HepG2 (cell line): ENCODE measurements around the gene IRS1. TPM values are rescaled to one million over a fixed set of nuclear protein-coding genes. Genes with fewer than 3 reads are reported as not detected.

Experiments used
- AHDC1 ChIP-seq: sonication (generic); formaldehyde crosslinking; IDR thresholded peaks from 2 replicates; pipeline ENCODE4 v1.5.1; 2020; ENCODE audit warnings: mild to moderate bottlenecking, missing genetic modification reagents, borderline replicate concordance
- AHR ChIP-seq: IDR thresholded peaks from 2 replicates; pipeline ENCODE4 v1.6.1; 2018; ENCODE audit warnings: missing genetic modification reagents, missing compliant biosample characterization
- ASH2L ChIP-seq: fragments of 300-600, 200-600 bp; sonication (generic); IDR thresholded peaks from 2 replicates; pipeline ENCODE4 v1.7.0; 2017; ENCODE audit warnings: low read depth, mild to moderate bottlenecking, moderate library complexity, mixed read lengths, low read length; ENCODE audit not compliant: insufficient read length
- ETV5 ChIP-seq: IDR thresholded peaks from 2 replicates; pipeline ENCODE4 v1.6.1; 2018; ENCODE audit warnings: missing biosample characterization, missing genetic modification reagents, inconsistent platforms, borderline replicate concordance
- HMG20A ChIP-seq: IDR thresholded peaks from 2 replicates; pipeline ENCODE4 v1.6.1; 2016; ENCODE audit warnings: borderline replicate concordance
- MED8 ChIP-seq: sonication (generic); formaldehyde crosslinking; IDR thresholded peaks from 2 replicates; pipeline ENCODE4 v1.8.1; 2023; ENCODE audit warnings: mild to moderate bottlenecking, missing genetic modification reagents; ENCODE audit not compliant: insufficient replicate concordance
- MTF1 ChIP-seq: sonication (generic); formaldehyde crosslinking; IDR thresholded peaks from 2 replicates; pipeline ENCODE4 v1.5.0; 2020; ENCODE audit warnings: missing genetic modification reagents
- MXI1 ChIP-seq: IDR thresholded peaks from 3 replicates; pipeline ENCODE4 v1.6.1; 2012; ENCODE audit warnings: low read depth, low read length, inconsistent platforms, borderline replicate concordance
- MYNN ChIP-seq: sonication (generic); formaldehyde crosslinking; IDR thresholded peaks from 2 replicates; pipeline ENCODE4 v1.4.0; 2020; ENCODE audit warnings: mild to moderate bottlenecking, low read depth, missing genetic modification reagents
- NCOR1 ChIP-seq: fragments of 200-600 bp; sonication (generic); IDR thresholded peaks from 2 replicates; pipeline ENCODE4 v1.7.0; 2017; ENCODE audit warnings: antibody characterized with exemption, low read length, borderline replicate concordance
- PAWR ChIP-seq: sonication (generic); formaldehyde crosslinking; IDR thresholded peaks from 2 replicates; pipeline ENCODE4 v1.4.0; 2020; ENCODE audit warnings: missing genetic modification reagents, mild to moderate bottlenecking, borderline replicate concordance
- PRDM4 ChIP-seq: sonication (generic); formaldehyde crosslinking; IDR thresholded peaks from 2 replicates; pipeline ENCODE4 v1.9.0; 2021; ENCODE audit warnings: missing genetic modification reagents, borderline replicate concordance
- RFX5 ChIP-seq: IDR thresholded peaks from 2 replicates; pipeline ENCODE4 v1.6.1; 2011; ENCODE audit warnings: low read depth, low read length, improper control_type of control experiment
- SRF ChIP-seq: IDR thresholded peaks from 2 replicates; pipeline ENCODE4 v1.6.1; 2011; ENCODE audit warnings: mild to moderate bottlenecking, low read depth, low read length, moderate library complexity
- ZMYM2 ChIP-seq: sonication (generic); formaldehyde crosslinking; IDR thresholded peaks from 2 replicates; pipeline ENCODE4 v1.8.0; 2022; ENCODE audit warnings: mild to moderate bottlenecking, missing genetic modification reagents
- ZNF24 ChIP-seq: fragments of 450-650 bp; IDR thresholded peaks from 2 replicates; pipeline ENCODE4 v1.6.1; 2017; ENCODE audit warnings: antibody characterized with exemption, mild to moderate bottlenecking
- ZNF367 ChIP-seq: sonication (generic); formaldehyde crosslinking; IDR thresholded peaks from 2 replicates; pipeline ENCODE4 v1.4.0; 2020; ENCODE audit warnings: missing genetic modification reagents, borderline replicate concordance
- ZNF468 ChIP-seq: sonication (generic); formaldehyde crosslinking; IDR thresholded peaks from 2 replicates; pipeline ENCODE4 v1.8.0; 2022; ENCODE audit warnings: mild to moderate bottlenecking, moderate library complexity, missing genetic modification reagents
- polyA plus RNA-seq, 8 experiments: library from polyadenylated mRNA; depleted of rRNA in 3 of 8; stranded (reverse) in 7 of 8; unstranded in 1 of 8; fragments of >200 nt; fragmentation: Illumina TruSeq in 4 of 8; extraction: Trizol in 4 of 8; gene quantifications; 2 replicates each; pipeline versions ENCODE4 v1.2.1 to v1.2.3, GENCODE V29; 2011 to 2016; ENCODE audit warnings: low read depth in 4 of 8, missing spikeins in 1 of 8, mixed read lengths in 1 of 8; ENCODE audit not compliant: insufficient read depth in 1 of 8
- total RNA-seq, 5 experiments: library from RNA; depleted of rRNA; stranded (reverse); fragments of >200 nt; fragmentation: Illumina TruSeq; extraction: Trizol; gene quantifications; 2 replicates each; pipeline ENCODE4 v1.2.3, GENCODE V29; 2016; ENCODE audit warnings: low read depth in 1 of 5
- TF ChIP-seq, protein P1 (sequence below): sonication (generic); formaldehyde crosslinking; IDR thresholded peaks from 2 replicates; pipeline ENCODE4 v1.4.0; 2020; ENCODE audit warnings: low read depth, mild to moderate bottlenecking, missing genetic modification reagents
- TF ChIP-seq, protein P2 (sequence below): sonication (generic); formaldehyde crosslinking; IDR thresholded peaks from 2 replicates; pipeline ENCODE4 v1.4.0; 2020; ENCODE audit warnings: mild to moderate bottlenecking, missing genetic modification reagents

Gene IRS1
- total and polyA plus RNA-seq, 2 of the 13 experiments (the other 11 are each of a cell fraction or from before 2014, with no cell fraction given), result 8.7 to 9.0 TPM

GRCh38 chr2:226772389-226773179 is 27.0 kb downstream of the IRS1 start (continued):
- TF ChIP-seq PAWR (CRISPR knock-in tag) (no peak), MYNN (CRISPR knock-in tag) (no peak), AHDC1 (CRISPR knock-in tag) (peak; percentile 44; the same call in 1 of the 2 replicates), AHR (CRISPR knock-in tag) (no peak), ZMYM2 (CRISPR knock-in tag) (no peak), RFX5 (no peak), ZNF468 (CRISPR knock-in tag) (no peak), ZNF367 (no peak), NCOR1 (no peak), MXI1 (no peak), ZNF24 (no peak), PRDM4 (CRISPR knock-in tag) (no peak), ASH2L (no peak), MED8 (CRISPR knock-in tag) (no peak), ETV5 (CRISPR knock-in tag) (peak; percentile 53; the same call in 1 of the 2 replicates), MTF1 (CRISPR knock-in tag) (no peak), SRF (no peak), HMG20A (CRISPR knock-in tag) (0 out of 2 replicates have a peak, but pooled peaks have one; percentile 27)
- TF ChIP-seq, protein P1, sequence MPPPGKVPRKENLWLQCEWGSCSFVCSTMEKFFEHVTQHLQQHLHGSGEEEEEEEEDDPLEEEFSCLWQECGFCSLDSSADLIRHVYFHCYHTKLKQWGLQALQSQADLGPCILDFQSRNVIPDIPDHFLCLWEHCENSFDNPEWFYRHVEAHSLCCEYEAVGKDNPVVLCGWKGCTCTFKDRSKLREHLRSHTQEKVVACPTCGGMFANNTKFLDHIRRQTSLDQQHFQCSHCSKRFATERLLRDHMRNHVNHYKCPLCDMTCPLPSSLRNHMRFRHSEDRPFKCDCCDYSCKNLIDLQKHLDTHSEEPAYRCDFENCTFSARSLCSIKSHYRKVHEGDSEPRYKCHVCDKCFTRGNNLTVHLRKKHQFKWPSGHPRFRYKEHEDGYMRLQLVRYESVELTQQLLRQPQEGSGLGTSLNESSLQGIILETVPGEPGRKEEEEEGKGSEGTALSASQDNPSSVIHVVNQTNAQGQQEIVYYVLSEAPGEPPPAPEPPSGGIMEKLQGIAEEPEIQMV (CRISPR knock-in tag), result no peak
- TF ChIP-seq, protein P2, sequence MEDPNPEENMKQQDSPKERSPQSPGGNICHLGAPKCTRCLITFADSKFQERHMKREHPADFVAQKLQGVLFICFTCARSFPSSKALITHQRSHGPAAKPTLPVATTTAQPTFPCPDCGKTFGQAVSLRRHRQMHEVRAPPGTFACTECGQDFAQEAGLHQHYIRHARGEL (CRISPR knock-in tag), result no peak
